Central memory CD8-positive, alpha-beta T cell (primary cell): ENCODE results near the gene SRSF6.

Experiments used
- ATAC-seq: fragments of 150-1000 bp; cut with Tn5 transposase; replicated peaks from 2 replicates; pipeline ENCODE4 v1.10.0; 2022; ENCODE audit warnings: mild to moderate bottlenecking, moderate FRiP score, moderate number of reproducible peaks; ENCODE audit not compliant: poor library complexity, severe bottlenecking; ENCODE audit errors: extremely low read depth
- DNase-seq, 2 donors: peaks; one replicate each; pipeline ENCODE4 v3.0.0; 2021; ENCODE audit warnings: low spot score in 2 of 2
- H3K27ac Mint-ChIP-seq: one replicate; pipeline ENCODE4 v1.8.0; 2022; ENCODE audit warnings: low read depth, mild to moderate bottlenecking, moderate library complexity, mixed read lengths
- H3K27me3 Mint-ChIP-seq: one replicate; pipeline ENCODE4 v1.8.0; 2022; ENCODE audit warnings: mixed read lengths
- H3K36me3 Mint-ChIP-seq: one replicate; pipeline ENCODE4 v1.8.0; 2022; ENCODE audit warnings: mild to moderate bottlenecking, moderate library complexity, mixed read lengths; ENCODE audit not compliant: insufficient read depth
- H3K4me1 Mint-ChIP-seq: one replicate; pipeline ENCODE4 v1.8.0; 2022; ENCODE audit warnings: mixed read lengths
- H3K4me3 Mint-ChIP-seq: one replicate; pipeline ENCODE4 v1.8.0; 2022; ENCODE audit warnings: mild to moderate bottlenecking, moderate library complexity, mixed read lengths
- H3K9me3 Mint-ChIP-seq: one replicate; pipeline ENCODE4 v1.8.0; 2022; ENCODE audit warnings: mixed read lengths

SRSF6 gene

DNA sequence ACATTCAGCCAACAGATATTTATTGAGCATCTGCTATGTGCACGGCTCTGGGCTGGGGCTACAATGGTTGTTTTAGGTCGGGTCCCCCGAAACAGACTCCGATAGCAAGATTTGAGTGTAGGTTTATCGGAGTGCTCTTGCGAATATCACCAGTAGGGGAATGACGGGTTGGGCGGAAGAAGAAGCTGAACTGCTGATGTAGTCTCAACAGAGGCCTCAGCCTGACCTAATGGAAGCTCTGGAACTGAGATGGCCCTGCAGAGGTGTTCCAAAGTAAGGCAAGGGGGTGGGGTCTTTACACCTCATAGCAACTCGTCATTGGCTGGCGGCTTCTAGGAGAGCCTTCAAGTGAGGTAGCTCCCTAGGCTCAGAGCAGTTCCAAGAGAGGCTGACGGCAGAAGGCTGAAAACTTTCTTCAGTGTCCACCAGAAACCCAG, 50.9 kb downstream of the SRSF6 start:
- Mint-ChIP-seq H3K4me3 (peak overlapping the region; percentile 55), H3K9me3 (no peaks in the 10 kb centered on the region)

DNA sequence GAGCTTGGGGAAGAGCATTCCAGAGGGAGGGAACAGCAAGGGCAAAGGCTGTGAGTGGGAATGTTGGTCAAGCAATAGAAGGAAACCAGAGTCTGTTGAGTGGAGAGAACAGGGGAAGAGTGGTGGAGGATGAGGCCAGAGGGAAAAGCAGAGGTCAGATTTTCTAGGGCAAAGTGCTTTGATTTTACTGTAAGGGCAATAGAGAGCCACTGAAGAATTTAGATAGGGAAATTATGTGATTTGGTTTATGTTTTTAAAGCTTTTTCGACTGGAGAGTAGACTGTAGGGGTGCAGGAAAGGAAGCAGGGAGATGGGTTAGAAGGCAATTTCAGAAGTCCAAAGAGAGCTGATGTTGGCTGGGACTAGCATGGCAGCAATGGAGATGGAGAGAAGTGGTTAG, 54.2 kb downstream of the SRSF6 start:
- Mint-ChIP-seq H3K27me3 (peaks cover 24% of the 10 kb centered on the region), H3K9me3 (no peaks in the 10 kb centered on the region), H3K4me3 (no peak overlapping the region), H3K36me3 (peaks cover 7% of the 10 kb centered on the region), H3K27ac (peak overlapping the region; percentile 0), H3K4me1 (peaks cover 17% of the 10 kb centered on the region)
- ATAC-seq (no peak), DNase-seq (no peak)

More for the DNA sequence above, 50.9 kb downstream of the SRSF6 start:
- no peak for ATAC-seq
- Mint-ChIP-seq H3K27me3 (peaks cover 55% of the 10 kb centered on the region), H3K4me1 (no peaks in the 10 kb centered on the region), H3K27ac (no peak overlapping the region), H3K36me3 (peaks cover 2% of the 10 kb centered on the region)
- no peak for DNase-seq

DNA sequence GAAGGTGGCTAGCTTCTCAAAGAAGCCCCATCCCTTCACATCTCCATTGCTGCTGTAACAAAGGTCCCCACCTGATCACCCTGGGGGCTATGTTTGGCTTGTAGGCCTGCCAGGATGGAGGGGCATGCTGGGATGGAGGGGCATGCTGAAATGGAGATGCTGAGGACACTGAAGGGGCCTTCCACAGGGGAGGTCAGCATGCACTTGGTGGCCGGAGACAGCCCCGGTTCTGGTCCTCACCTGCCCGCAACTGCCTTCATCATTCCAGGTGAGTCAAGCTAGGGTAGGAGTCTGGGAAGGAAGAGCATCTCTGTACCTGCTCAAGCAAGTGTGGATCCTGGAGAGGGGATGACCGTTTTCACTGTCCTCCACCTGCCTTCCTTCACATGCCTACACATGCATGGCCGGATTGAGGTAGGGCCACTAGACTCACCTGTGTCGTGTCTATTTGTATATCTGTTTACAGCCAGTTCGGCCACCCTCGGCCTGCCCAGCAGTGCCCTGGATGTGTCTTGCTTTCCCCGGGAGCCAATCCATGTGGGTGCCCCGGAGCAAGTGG, 55.8 kb downstream of the SRSF6 start:
- Mint-ChIP-seq H3K27ac (peak overlapping the region; percentile 91), H3K36me3 (peaks cover 11% of the 10 kb centered on the region), H3K9me3 (no peaks in the 10 kb centered on the region), H3K4me1 (peaks cover 17% of the 10 kb centered on the region), H3K27me3 (peaks cover 13% of the 10 kb centered on the region), H3K4me3 (peak overlapping the region; percentile 96)
- DNase-seq (no peak), ATAC-seq (no peak)
